ENCODE results near the gene ARNT2.
"Not testable (repeated sequence)": the region's sequence is repeated elsewhere in the genome, so short reads cannot be mapped to it uniquely, and the experiment has no call there.

ARNT2 gene

GRCh38 chr15:80491163-80491847, 87.1 kb downstream of the ARNT2 start:
- DNase-seq (ENCODE audit: low read depth in 2 of 2), result no peak

- no peak for DNase-seq (ENCODE audit: low read depth in 2 of 2)
These were observed 88.2 kb downstream of the ARNT2 start for GRCh38 chr15:80492409-80492808.

GRCh38 chr15:80492874-80493273, 88.7 kb downstream of the ARNT2 start:
- no peak for DNase-seq (ENCODE audit: low read depth in 2 of 2)

GRCh38 chr15:80494351-80494751, 90.2 kb downstream of the ARNT2 start:
- DNase-seq (ENCODE audit: low read depth in 2 of 2), result no peak

GRCh38 chr15:80494756-80495155, 90.6 kb downstream of the ARNT2 start:
- no peak for DNase-seq (ENCODE audit: low read depth in 2 of 2)

- DNase-seq (ENCODE audit: low read depth in 2 of 2), result no peak
These were observed 91.3 kb downstream of the ARNT2 start for GRCh38 chr15:80495401-80495942.

- no peak for DNase-seq (ENCODE audit: low read depth in 2 of 2)
These were observed 91.9 kb downstream of the ARNT2 start for GRCh38 chr15:80496096-80496495.

- no peak for DNase-seq (ENCODE audit: low read depth in 2 of 2)
These were observed 93.0 kb downstream of the ARNT2 start for GRCh38 chr15:80497221-80497620.

GRCh38 chr15:80498652-80499051, 94.5 kb downstream of the ARNT2 start:
- no peak for DNase-seq (ENCODE audit: low read depth in 2 of 2)

GRCh38 chr15:80500021-80500420, 95.8 kb downstream of the ARNT2 start:
- DNase-seq (ENCODE audit: low read depth in 2 of 2), result no peak

- no peak for DNase-seq (ENCODE audit: low read depth in 2 of 2)
These were observed 97.3 kb downstream of the ARNT2 start for GRCh38 chr15:80501476-80501875.

GRCh38 chr15:80502782-80503181, 98.6 kb downstream of the ARNT2 start:
- DNase-seq (ENCODE audit: low read depth in 2 of 2), result no peak

- DNase-seq (ENCODE audit: low read depth in 2 of 2), result no peak
These were observed 99.3 kb downstream of the ARNT2 start for GRCh38 chr15:80503319-80503952.

- DNase-seq (ENCODE audit: low read depth in 2 of 2), result no peak
These were observed 100.7 kb downstream of the ARNT2 start for GRCh38 chr15:80504931-80505330.

GRCh38 chr15:80506286-80506893, 102.2 kb downstream of the ARNT2 start:
- no peak for DNase-seq (ENCODE audit: low read depth in 2 of 2)

GRCh38 chr15:80507131-80507530, 102.9 kb downstream of the ARNT2 start:
- no peak for DNase-seq (ENCODE audit: low read depth in 2 of 2)

- no peak for DNase-seq (ENCODE audit: low read depth in 2 of 2)
These were observed 103.6 kb downstream of the ARNT2 start for GRCh38 chr15:80507638-80508316.

- no peak for DNase-seq (ENCODE audit: low read depth in 2 of 2)
These were observed 104.6 kb downstream of the ARNT2 start for GRCh38 chr15:80508783-80509182.

GRCh38 chr15:80509800-80510199, 105.6 kb downstream of the ARNT2 start:
- DNase-seq (ENCODE audit: low read depth in 2 of 2), result no peak

- DNase-seq (ENCODE audit: low read depth in 2 of 2), result not testable (repeated sequence)
These were observed 106.8 kb downstream of the ARNT2 start for GRCh38 chr15:80510985-80511384.

- no peak for DNase-seq (ENCODE audit: low read depth in 2 of 2)
These were observed 108.8 kb downstream of the ARNT2 start for GRCh38 chr15:80512726-80513660.

Measured in stimulated activated CD8-positive, alpha-beta memory T cell treated with anti-CD3 and anti-CD28 coated beads, Interleukin-15, amount 100 ng/mL, for 4 hours (primary cell).